Calu3 (cell line): ENCODE results near the gene UGT2B11. TPM values are rescaled to one million over a fixed set of nuclear protein-coding genes. Genes with fewer than 3 reads are reported as not detected.
"Not testable (repeated sequence)": the region's sequence is repeated elsewhere in the genome, so short reads cannot be mapped to it uniquely, and the experiment has no call there.

ENCODE experiments used
- BruUV-seq: library from RNA; stranded (reverse); fragments of 400-500 nt; replicated peaks from 2 replicates; lab custom pipeline; 2021; lab: Mats Ljungman, UMichigan
- CTCF ChIA-PET: fragments of 300-600 bp; sonication (Branson Sonifier 250); formaldehyde crosslinking; loops from one replicate; lab custom pipeline; 2022; ENCODE audit warnings: antibody characterized with exemption; lab: Charles Lee
- DNase-seq: peaks from one replicate; pipeline ENCODE4 v3.0.0; 2022
- H3K27ac Mint-ChIP-seq: one replicate; pipeline ENCODE4 v1.8.0; 2022; ENCODE audit warnings: mixed read lengths; ENCODE audit not compliant: unreplicated experiment
- H3K27me3 Mint-ChIP-seq: one replicate; pipeline ENCODE4 v1.8.0; 2022; ENCODE audit warnings: mixed read lengths; ENCODE audit not compliant: unreplicated experiment
- H3K36me3 Mint-ChIP-seq: one replicate; pipeline ENCODE4 v1.8.0; 2022; ENCODE audit warnings: mild to moderate bottlenecking, moderate library complexity, mixed read lengths; ENCODE audit not compliant: insufficient read depth, unreplicated experiment
- H3K4me1 Mint-ChIP-seq: one replicate; pipeline ENCODE4 v1.8.0; 2022; ENCODE audit warnings: mild to moderate bottlenecking, low read depth, mixed read lengths; ENCODE audit not compliant: unreplicated experiment
- H3K4me3 Mint-ChIP-seq: one replicate; pipeline ENCODE4 v1.8.0; 2022; ENCODE audit warnings: mild to moderate bottlenecking, low read depth, moderate library complexity, mixed read lengths; ENCODE audit not compliant: unreplicated experiment
- H3K9me3 Mint-ChIP-seq: one replicate; pipeline ENCODE4 v1.8.0; 2022; ENCODE audit warnings: low read depth, mixed read lengths; ENCODE audit not compliant: unreplicated experiment
- intact Hi-C: fragments of 100-400 bp; cut with micrococcal nuclease; formaldehyde crosslinking; loops from one replicate; pipeline ENCODE4 v1.10.0; 2022; ENCODE audit not compliant: unreplicated experiment
- total RNA-seq: library from RNA; stranded (reverse); gene quantifications from 2 replicates; pipeline ENCODE4 v1.2.3, GENCODE V29; 2022
- TF ChIP-seq, protein P1 (sequence below): fragments of 200-600 bp; IDR thresholded peaks from one replicate; pipeline ENCODE4 v1.8.0; 2022; ENCODE audit warnings: antibody characterized with exemption; ENCODE audit not compliant: unreplicated experiment

Gene UGT2B11
- total RNA-seq, 1 experiment from 2014 or later, result not detected

- H3K4me1 Mint-ChIP-seq, result no peaks in the 10 kb centered on the region
- no TSS peak for BruUV-seq
- intact Hi-C loops, result no loop called here
Measured at GRCh38 chr4:69210911-69211310, 3.6 kb downstream of the UGT2B11 start.

GRCh38 chr4:69198506-69198905, 16.0 kb downstream of the UGT2B11 start:
- H3K9me3 Mint-ChIP-seq, H3K27ac Mint-ChIP-seq, CTCF ChIA-PET, H3K36me3 Mint-ChIP-seq, H3K27me3 Mint-ChIP-seq, H3K4me3 Mint-ChIP-seq, DNase-seq, intact Hi-C loops, BruUV-seq: not testable (repeated sequence)
- H3K4me1 Mint-ChIP-seq, result peaks cover 16% of the 10 kb centered on the region

More at GRCh38 chr4:69210911-69211310, 3.6 kb downstream of the UGT2B11 start:
- H3K9me3 Mint-ChIP-seq, result no peaks in the 10 kb centered on the region
- TF ChIP-seq, protein P1, sequence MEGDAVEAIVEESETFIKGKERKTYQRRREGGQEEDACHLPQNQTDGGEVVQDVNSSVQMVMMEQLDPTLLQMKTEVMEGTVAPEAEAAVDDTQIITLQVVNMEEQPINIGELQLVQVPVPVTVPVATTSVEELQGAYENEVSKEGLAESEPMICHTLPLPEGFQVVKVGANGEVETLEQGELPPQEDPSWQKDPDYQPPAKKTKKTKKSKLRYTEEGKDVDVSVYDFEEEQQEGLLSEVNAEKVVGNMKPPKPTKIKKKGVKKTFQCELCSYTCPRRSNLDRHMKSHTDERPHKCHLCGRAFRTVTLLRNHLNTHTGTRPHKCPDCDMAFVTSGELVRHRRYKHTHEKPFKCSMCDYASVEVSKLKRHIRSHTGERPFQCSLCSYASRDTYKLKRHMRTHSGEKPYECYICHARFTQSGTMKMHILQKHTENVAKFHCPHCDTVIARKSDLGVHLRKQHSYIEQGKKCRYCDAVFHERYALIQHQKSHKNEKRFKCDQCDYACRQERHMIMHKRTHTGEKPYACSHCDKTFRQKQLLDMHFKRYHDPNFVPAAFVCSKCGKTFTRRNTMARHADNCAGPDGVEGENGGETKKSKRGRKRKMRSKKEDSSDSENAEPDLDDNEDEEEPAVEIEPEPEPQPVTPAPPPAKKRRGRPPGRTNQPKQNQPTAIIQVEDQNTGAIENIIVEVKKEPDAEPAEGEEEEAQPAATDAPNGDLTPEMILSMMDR, result no peak
- no peaks in the 10 kb centered on the region for H3K27me3 Mint-ChIP-seq
- H3K36me3 Mint-ChIP-seq, result no peaks in the 10 kb centered on the region
- no peak overlapping the region for H3K4me3 Mint-ChIP-seq
- H3K27ac Mint-ChIP-seq, result no peak overlapping the region
- no peak for DNase-seq
- CTCF ChIA-PET, result no interaction called here

DNA sequence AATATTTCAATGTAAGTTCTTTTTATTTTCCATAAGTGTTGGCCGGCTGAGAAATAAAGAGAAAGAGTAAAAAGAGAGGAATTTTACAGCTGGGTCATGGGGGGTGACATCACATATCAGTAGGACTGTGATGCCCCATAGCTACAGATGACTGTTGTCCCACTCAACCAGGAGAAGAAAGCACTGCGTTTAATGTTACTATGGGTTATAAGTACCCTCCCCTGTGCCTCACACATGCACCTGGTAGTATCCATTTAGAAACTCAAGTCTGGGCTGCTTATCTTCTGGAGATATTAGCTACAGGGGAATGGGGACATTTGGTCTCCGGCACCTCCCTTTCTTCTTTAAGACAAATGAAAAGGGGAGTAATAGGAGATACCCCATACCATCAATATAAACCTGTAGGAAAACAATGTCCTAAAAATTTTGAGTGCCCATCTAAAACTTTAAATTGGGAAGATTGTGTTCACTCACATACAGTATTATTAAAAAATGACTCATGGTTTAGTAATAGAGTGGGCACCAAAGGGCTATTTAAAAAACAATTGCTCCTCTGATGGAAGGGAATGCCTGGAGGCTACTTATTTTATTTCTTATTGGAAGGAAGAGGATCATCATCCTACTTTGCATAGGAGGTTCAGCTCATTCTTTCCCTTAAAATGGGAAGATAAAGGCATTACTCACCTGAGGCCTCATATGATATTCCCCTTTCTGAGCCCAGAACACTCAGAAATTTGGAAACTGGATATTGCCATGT, 18.2 kb downstream of the UGT2B11 start:
- Mint-ChIP-seq H3K27me3 (no peaks in the 10 kb centered on the region), H3K4me3 (no peak overlapping the region), H3K36me3 (no peaks in the 10 kb centered on the region), H3K9me3 (peaks cover 3% of the 10 kb centered on the region), H3K27ac (no peak overlapping the region), H3K4me1 (peaks cover 16% of the 10 kb centered on the region)
- intact Hi-C loops, result no loop called here
- no peak for DNase-seq
- no TSS peak for BruUV-seq
- CTCF ChIA-PET, result no interaction called here
- TF ChIP-seq, protein P1, result no peak

DNA sequence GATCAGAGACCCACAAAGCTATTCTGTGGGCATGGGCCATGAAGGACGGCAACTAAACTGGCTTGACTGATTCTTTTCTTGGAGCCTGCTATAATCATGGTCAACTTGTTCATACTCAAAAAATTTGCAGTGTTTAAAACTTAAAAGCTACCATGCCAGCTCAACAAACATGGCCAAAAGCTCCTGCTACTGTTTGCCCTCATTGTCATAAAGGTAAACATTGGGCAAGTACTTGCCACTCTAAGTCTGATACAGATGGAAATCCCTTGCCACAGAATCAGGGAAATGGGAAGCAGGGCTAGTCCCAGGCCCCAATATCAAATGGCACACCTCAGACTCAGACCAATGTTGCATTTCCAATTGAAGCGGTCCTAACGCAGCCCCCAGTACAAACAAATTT, 20.4 kb downstream of the UGT2B11 start:
- H3K27me3 Mint-ChIP-seq, result no peaks in the 10 kb centered on the region
- H3K4me1 Mint-ChIP-seq, result peaks cover 15% of the 10 kb centered on the region
- BruUV-seq, result no TSS peak
- H3K36me3 Mint-ChIP-seq, result no peaks in the 10 kb centered on the region
- intact Hi-C loops, result no loop called here
- DNase-seq, result no peak
- TF ChIP-seq, protein P1, result no peak
- H3K9me3 Mint-ChIP-seq, result peaks cover 3% of the 10 kb centered on the region
- no peak overlapping the region for H3K4me3 Mint-ChIP-seq
- no peak overlapping the region for H3K27ac Mint-ChIP-seq
- CTCF ChIA-PET, result no interaction called here

DNA sequence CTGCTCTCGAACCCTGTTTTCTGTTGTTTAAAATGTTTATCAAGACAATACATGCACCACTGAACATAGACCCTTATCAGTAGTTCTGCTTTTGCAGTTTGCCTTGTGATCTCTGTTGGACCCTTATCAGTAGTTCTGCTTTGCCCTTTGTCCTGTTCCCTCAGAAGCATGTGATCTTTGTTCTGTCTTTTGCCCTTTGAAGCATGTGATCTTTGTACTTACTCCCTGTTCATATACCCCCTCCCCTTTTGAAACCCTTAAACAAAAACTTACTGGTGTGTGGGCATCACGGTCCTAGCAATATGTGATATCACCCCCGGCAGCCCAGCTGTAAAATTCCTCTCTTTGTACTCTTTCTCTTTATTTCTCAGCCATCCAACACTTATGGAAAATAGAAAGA, 22.6 kb downstream of the UGT2B11 start:
- CTCF ChIA-PET, H3K9me3 Mint-ChIP-seq, H3K27me3 Mint-ChIP-seq: not testable (repeated sequence)

GRCh38 chr4:69190621-69191020, 23.9 kb downstream of the UGT2B11 start:
- H3K27ac Mint-ChIP-seq, BruUV-seq, H3K36me3 Mint-ChIP-seq, CTCF ChIA-PET, intact Hi-C loops, H3K4me3 Mint-ChIP-seq, H3K4me1 Mint-ChIP-seq, DNase-seq, H3K9me3 Mint-ChIP-seq, H3K27me3 Mint-ChIP-seq: not testable (repeated sequence)

More for the DNA sequence above, 22.6 kb downstream of the UGT2B11 start:
- H3K4me1 Mint-ChIP-seq, H3K4me3 Mint-ChIP-seq, BruUV-seq, intact Hi-C loops, H3K36me3 Mint-ChIP-seq, DNase-seq, H3K27ac Mint-ChIP-seq: not testable (repeated sequence)

- BruUV-seq, H3K4me3 Mint-ChIP-seq, H3K27ac Mint-ChIP-seq, DNase-seq, H3K36me3 Mint-ChIP-seq, H3K27me3 Mint-ChIP-seq, intact Hi-C loops, CTCF ChIA-PET, H3K9me3 Mint-ChIP-seq: not testable (repeated sequence)
- H3K4me1 Mint-ChIP-seq, result peaks cover 31% of the 10 kb centered on the region
Measured at GRCh38 chr4:69181519-69182169, 32.9 kb downstream of the UGT2B11 start.
